Upper lobe of left lung (tissue), 6 donors: Measurements from ENCODE around the gene ANKS1A. TPM values are rescaled to one million over a fixed set of nuclear protein-coding genes. Genes with fewer than 3 reads are reported as not detected.

Experiments used
- ATAC-seq, 2 donors: fragments of 200-7000 bp; cut with Tn5 transposase; one replicate each; pipeline ENCODE4 v1.9.1; 2022; ENCODE audit warnings: mild to moderate bottlenecking in 2 of 2, moderate library complexity in 2 of 2; ENCODE audit not compliant: low FRiP score in 2 of 2
- DNase-seq, 2 donors: peaks; one replicate each; pipeline ENCODE4 v3.0.0-alpha.2; 2019 to 2020
- H3K27ac ChIP-seq, 4 donors: fragments of 200-600 bp; sonication (generic); one replicate each; pipeline ENCODE4 v1.5.1; 2016 to 2019
- H3K27me3 ChIP-seq, 4 donors: fragments of 200-600 bp; sonication (generic); one replicate each; pipeline ENCODE4 v1.5.1; 2017 to 2019
- H3K36me3 ChIP-seq, 4 donors: fragments of 200-600 bp; sonication (generic); one replicate each; pipeline ENCODE4 v1.5.1; 2016 to 2019
- H3K4me1 ChIP-seq, 4 donors: fragments of 200-600 bp; sonication (generic); one replicate each; pipeline ENCODE4 v1.5.1; 2018 to 2019
- H3K4me3 ChIP-seq, 4 donors: fragments of 200-600 bp; sonication (generic); one replicate each; pipeline ENCODE4 v1.5.1; 2017 to 2019; ENCODE audit warnings: mild to moderate bottlenecking in 2 of 4, moderate library complexity in 1 of 4
- H3K9me3 ChIP-seq, 4 donors: fragments of 200-600 bp; sonication (generic); one replicate each; pipeline ENCODE4 v1.5.1; 2018 to 2019
- CTCF ChIP-seq, 6 experiments: fragments of 450-650 bp in 4 of 6; fragments of 200-600 bp in 2 of 6; sonication (generic) in 2 of 6; IDR thresholded peaks; one replicate each; pipeline ENCODE4 v1.5.1; 2016 to 2019; ENCODE audit warnings: antibody characterized with exemption in 6 of 6
- EP300 ChIP-seq, 4 donors: sonication (generic); formaldehyde crosslinking; IDR thresholded peaks; one replicate each; pipeline ENCODE4 v1.5.1; 2017; ENCODE audit warnings: antibody characterized with exemption in 4 of 4, control low read depth in 2 of 4
- POLR2A ChIP-seq, 4 donors: fragments of 450-650 bp; IDR thresholded peaks; one replicate each; pipeline ENCODE4 v1.5.1; 2016 to 2017; ENCODE audit warnings: antibody characterized with exemption in 4 of 4, mild to moderate bottlenecking in 2 of 4
- POLR2AphosphoS5 ChIP-seq, 2 donors: sonication (generic); formaldehyde crosslinking; IDR thresholded peaks; one replicate each; pipeline ENCODE4 v1.5.1; 2017; ENCODE audit warnings: antibody characterized with exemption in 2 of 2
- WGBS, 2 donors: methylation state at CpG; one replicate each; pipeline ENCODE4 v1.1.5; 2017 to 2018; 5-methylcytosine and 5-hydroxymethylcytosine counted together
- total RNA-seq, 6 donors: library from RNA; depleted of rRNA in 4 of 6; stranded (reverse); fragments of >200 nt in 4 of 6; gene quantifications; one replicate each; pipeline versions ENCODE4 v1.1.0 to v1.2.1, GENCODE V29; 2016 to 2021
- donor health status: DM: no; HTN: no; CAD: no; lungs with moderate emphysema.
- donor health status: DM: no; HTN: yes; CAD: no; lungs with severe emphysema.

ANKS1A gene
- total RNA-seq, 6 donors from 2014 or later, result 47.2 to 85.3 (median 53.5) TPM

- peaks cover 6 to 82% (median 44%) of the 10 kb centered on the region in 4 donors for H3K36me3 ChIP-seq
These were observed 179.6 kb downstream of the ANKS1A start for GRCh38 chr6:35068644-35069043.

GRCh38 chr6:35069262-35069661 is 180.2 kb downstream of the ANKS1A start:
- TF ChIP-seq POLR2A (IDR thresholded peaks at IDR 0.05), result no peak
- Histone ChIP-seq H3K27me3 (no peaks in the 10 kb centered on the region), H3K36me3 (peaks cover 6 to 82% (median 46%) of the 10 kb centered on the region in 4 donors), H3K9me3 (no peaks in the 10 kb centered on the region), H3K27ac (peak overlapping the region in 1 of 4 donors; percentile 29), H3K4me1 (peaks cover 0 to 11% (median 3%) of the 10 kb centered on the region in 4 donors), H3K4me3 (no peak overlapping the region)
- DNase-seq, result no peak
- WGBS, 2 donors, result 92 to 98% methylated on average over 2 of the region's 2 CpGs
- ATAC-seq, result no peak

More at GRCh38 chr6:35068644-35069043, 179.6 kb downstream of the ANKS1A start:
- 87 to 93% methylated on average over 6 to 7 of the region's 7 CpGs for WGBS, 2 donors
- no peaks in the 10 kb centered on the region for H3K27me3 ChIP-seq
- no peak overlapping the region for H3K27ac ChIP-seq
- no peak for ATAC-seq
- TF ChIP-seq EP300 (IDR thresholded peaks at IDR 0.05), result no peak
- TF ChIP-seq CTCF (IDR thresholded peaks at IDR 0.05), result no peak
- TF ChIP-seq POLR2AphosphoS5 (IDR thresholded peaks at IDR 0.05), result no peak
- TF ChIP-seq POLR2A (IDR thresholded peaks at IDR 0.05), result no peak
- DNase-seq, result no peak
- H3K4me1 ChIP-seq, result peaks cover 0 to 17% (median 5%) of the 10 kb centered on the region in 4 donors
- no peaks in the 10 kb centered on the region for H3K9me3 ChIP-seq
- H3K4me3 ChIP-seq, result no peak overlapping the region

- ATAC-seq, result no peak
- peaks cover 6 to 83% (median 44%) of the 10 kb centered on the region in 4 donors for H3K36me3 ChIP-seq
- no peaks in the 10 kb centered on the region for H3K27me3 ChIP-seq
- no peak overlapping the region for H3K27ac ChIP-seq
- peaks cover 0 to 11% (median 3%) of the 10 kb centered on the region in 4 donors for H3K4me1 ChIP-seq
- H3K4me3 ChIP-seq, result no peak overlapping the region
- no peaks in the 10 kb centered on the region for H3K9me3 ChIP-seq
- no peak for DNase-seq
- TF ChIP-seq EP300 (IDR thresholded peaks at IDR 0.05) (no peak), POLR2AphosphoS5 (IDR thresholded peaks at IDR 0.05) (no peak), POLR2A (IDR thresholded peaks at IDR 0.05) (no peak), CTCF (IDR thresholded peaks at IDR 0.05) (no peak)
- WGBS, 2 donors, result 82 to 92% methylated on average over 2 of the region's 2 CpGs
These were observed 181.1 kb downstream of the ANKS1A start for GRCh38 chr6:35070111-35070510.

- no peaks in the 10 kb centered on the region for H3K27me3 ChIP-seq
- no peaks in the 10 kb centered on the region for H3K9me3 ChIP-seq
- H3K4me3 ChIP-seq, result no peak overlapping the region
- peaks cover 0 to 11% (median 3%) of the 10 kb centered on the region in 4 donors for H3K4me1 ChIP-seq
- TF ChIP-seq POLR2AphosphoS5 (IDR thresholded peaks at IDR 0.05), result no peak
- TF ChIP-seq POLR2A (IDR thresholded peaks at IDR 0.05), result no peak
- no peak for TF ChIP-seq EP300 (IDR thresholded peaks at IDR 0.05)
- no peak for TF ChIP-seq CTCF (IDR thresholded peaks at IDR 0.05)
- peaks cover 4 to 79% (median 40%) of the 10 kb centered on the region in 4 donors for H3K36me3 ChIP-seq
- no peak for ATAC-seq
- no peak for DNase-seq
- WGBS, 2 donors, result 75 to 77% methylated on average over 12 of the region's 12 CpGs
- H3K27ac ChIP-seq, result no peak overlapping the region
These were observed 182.4 kb downstream of the ANKS1A start for GRCh38 chr6:35071347-35071994.

- no peaks in the 10 kb centered on the region for H3K27me3 ChIP-seq
- peaks cover 0 to 11% (median 3%) of the 10 kb centered on the region in 4 donors for H3K4me1 ChIP-seq
- H3K27ac ChIP-seq, result peak overlapping the region in 1 of 4 donors; percentile 34
- peaks cover 3 to 77% (median 38%) of the 10 kb centered on the region in 4 donors for H3K36me3 ChIP-seq
- no peak overlapping the region for H3K4me3 ChIP-seq
- no peak for DNase-seq
- TF ChIP-seq POLR2AphosphoS5 (IDR thresholded peaks at IDR 0.05) (no peak), CTCF (IDR thresholded peaks at IDR 0.05) (no peak), EP300 (IDR thresholded peaks at IDR 0.05) (no peak), POLR2A (IDR thresholded peaks at IDR 0.05) (no peak)
- 72 to 75% methylated on average over 12 to 15 of the region's 15 CpGs for WGBS, 2 donors
- H3K9me3 ChIP-seq, result no peaks in the 10 kb centered on the region
- ATAC-seq, result no peak
These were observed 183.1 kb downstream of the ANKS1A start for GRCh38 chr6:35072051-35072697.
